Stomach (tissue), 9 donors: ENCODE measurements around the gene CEP41. TPM values are rescaled to one million over a fixed set of nuclear protein-coding genes. Genes with fewer than 3 reads are reported as not detected.

Experiments
- DNase-seq, 2 donors: peaks; one replicate each; pipeline versions ENCODE4 v3.0.0 to v3.0.0-alpha.2; 2013 to 2019
- H3K27ac ChIP-seq, 5 donors: fragments of 200-600 bp in 4 of 5; sonication (generic) in 4 of 5; one replicate each; pipeline ENCODE4 v1.5.1; 2013 to 2019; ENCODE audit warnings: mild to moderate bottlenecking in 1 of 5, moderate library complexity in 1 of 5
- H3K27me3 ChIP-seq, 3 donors: fragments of 200-600 bp; sonication (generic); one replicate each; pipeline ENCODE4 v1.5.1; 2017 to 2019; ENCODE audit warnings: mixed run types in 1 of 3
- H3K36me3 ChIP-seq, 4 donors: fragments of 200-600 bp; sonication (generic); 1 replicate in 3 of 4; 2 replicates in 1 of 4; pipeline ENCODE4 v1.5.1; 2016 to 2019
- H3K4me1 ChIP-seq, 4 donors: fragments of 200-600 bp; sonication (generic); one replicate each; pipeline ENCODE4 v1.5.1; 2016 to 2019
- H3K4me3 ChIP-seq, 4 donors: fragments of 200-600 bp; sonication (generic) in 3 of 4; one replicate each; pipeline ENCODE4 v1.5.1; 2016 to 2019; ENCODE audit warnings: mild to moderate bottlenecking in 1 of 4
- H3K9me3 ChIP-seq, 4 donors: fragments of 200-600 bp; sonication (generic); one replicate each; pipeline ENCODE4 v1.5.1; 2016 to 2019
- CTCF ChIP-seq, 7 experiments: fragments of 450-650 bp in 4 of 7; fragments of 200-600 bp in 3 of 7; sonication (generic) in 3 of 7; IDR thresholded peaks; one replicate each; pipeline ENCODE4 v1.5.1; 2016 to 2019; ENCODE audit warnings: antibody characterized with exemption in 7 of 7, control low read depth in 2 of 7, mild to moderate bottlenecking in 1 of 7
- EP300 ChIP-seq: sonication (generic); formaldehyde crosslinking; IDR thresholded peaks from one replicate; pipeline ENCODE4 v1.6.1; 2017; ENCODE audit warnings: antibody characterized with exemption
- POLR2A ChIP-seq, 4 donors: fragments of 450-650 bp; IDR thresholded peaks; one replicate each; pipeline ENCODE4 v1.6.1; 2016; ENCODE audit warnings: antibody characterized with exemption in 4 of 4, control low read depth in 2 of 4, mild to moderate bottlenecking in 1 of 4, moderate library complexity in 1 of 4
- POLR2AphosphoS5 ChIP-seq, 3 donors: sonication (generic); formaldehyde crosslinking; IDR thresholded peaks; one replicate each; pipeline ENCODE4 v1.6.1; 2016; ENCODE audit warnings: antibody characterized with exemption in 3 of 3
- WGBS, 5 donors: extraction: QIAGEN DNeasy Blood & Tissue Kit in 3 of 5; methylation state at CpG; one replicate each; pipeline versions ENCODE4 v1.1.5 to v1.1.7; 2013 to 2018; 5-methylcytosine and 5-hydroxymethylcytosine counted together
- intact Hi-C: fragments of 100-400 bp; cut with DNase I; formaldehyde crosslinking; loops from one replicate; pipeline ENCODE4 v1.15.1; 2023; ENCODE audit warnings: low total_unique reads
- polyA plus RNA-seq, 3 donors: library from polyadenylated mRNA; stranded (reverse); fragments of 200-250 nt; gene quantifications; one replicate each; pipeline ENCODE4 v1.2.3, GENCODE V29; 2013
- total RNA-seq, 5 donors: library from RNA; depleted of rRNA; stranded (reverse); fragments of >200 nt; gene quantifications; one replicate each; pipeline versions ENCODE4 v1.1.0 to v1.2.3, GENCODE V29; 2014 to 2016
- donor health status: healthy with polysubstance abuse.
- donor health status: Bipolar disorder and iron deficiency.
- donor health status: healthy.

CEP41 gene
- total and polyA plus RNA-seq, 8 donors: 0.58 to 6.2 (median 3.0) TPM

GRCh38 chr7:130418306-130418705 is 22.5 kb downstream of the CEP41 start:
- DNase-seq: no peak
- WGBS, 5 donors: 93 to 97% (median 96%) methylated on average over 7 of the region's 7 CpGs
- Histone ChIP-seq H3K36me3 (no peaks in the 10 kb centered on the region), H3K4me3 (no peak overlapping the region), H3K4me1 (peaks cover 0 to 20% (median 9%) of the 10 kb centered on the region in 4 donors), H3K9me3 (no peaks in the 10 kb centered on the region), H3K27ac (no peak overlapping the region), H3K27me3 (no peaks in the 10 kb centered on the region)
- intact Hi-C loops: no loop called here
- no peak for TF ChIP-seq POLR2A (IDR thresholded peaks at IDR 0.05)
- TF ChIP-seq CTCF (IDR thresholded peaks at IDR 0.05): no peak
- TF ChIP-seq POLR2AphosphoS5 (IDR thresholded peaks at IDR 0.05): no peak
- no peak for TF ChIP-seq EP300

GRCh38 chr7:130417213-130417612 is 23.6 kb downstream of the CEP41 start:
- Histone ChIP-seq H3K9me3 (no peaks in the 10 kb centered on the region), H3K27me3 (no peaks in the 10 kb centered on the region), H3K27ac (no peak overlapping the region), H3K4me3 (no peak overlapping the region), H3K36me3 (no peaks in the 10 kb centered on the region), H3K4me1 (peaks cover 0 to 17% (median 8%) of the 10 kb centered on the region in 4 donors)
- intact Hi-C loops: no loop called here
- TF ChIP-seq CTCF (IDR thresholded peaks at IDR 0.05) (no peak), POLR2A (IDR thresholded peaks at IDR 0.05) (no peak), EP300 (no peak), POLR2AphosphoS5 (IDR thresholded peaks at IDR 0.05) (no peak)
- 58 to 77% (median 63%) methylated on average over 5 of the region's 5 CpGs for WGBS, 5 donors
- no peak for DNase-seq

GRCh38 chr7:130415006-130415405 is 25.8 kb downstream of the CEP41 start:
- peaks cover 0 to 3% (median 0%) of the 10 kb centered on the region in 4 donors for H3K36me3 ChIP-seq
- DNase-seq: no peak
- no peak overlapping the region for H3K4me3 ChIP-seq
- intact Hi-C loops: no loop called here
- H3K27ac ChIP-seq: no peak overlapping the region
- TF ChIP-seq POLR2AphosphoS5 (IDR thresholded peaks at IDR 0.05) (no peak), POLR2A (IDR thresholded peaks at IDR 0.05) (no peak), CTCF (IDR thresholded peaks at IDR 0.05) (no peak), EP300 (no peak)
- no peaks in the 10 kb centered on the region for H3K4me1 ChIP-seq
- no peaks in the 10 kb centered on the region for H3K27me3 ChIP-seq
- no peaks in the 10 kb centered on the region for H3K9me3 ChIP-seq

GRCh38 chr7:130413201-130413600 is 27.6 kb downstream of the CEP41 start:
- H3K27me3 ChIP-seq: no peaks in the 10 kb centered on the region
- H3K9me3 ChIP-seq: no peaks in the 10 kb centered on the region
- H3K27ac ChIP-seq: no peak overlapping the region
- no peak for TF ChIP-seq CTCF (IDR thresholded peaks at IDR 0.05)
- no peak for TF ChIP-seq EP300
- no peak for TF ChIP-seq POLR2AphosphoS5 (IDR thresholded peaks at IDR 0.05)
- no peak for TF ChIP-seq POLR2A (IDR thresholded peaks at IDR 0.05)
- intact Hi-C loops: no loop called here
- 81 to 100% (median 98%) methylated on average over 4 of the region's 4 CpGs for WGBS, 5 donors
- no peak for DNase-seq
- peaks cover 0 to 6% (median 0%) of the 10 kb centered on the region in 4 donors for H3K4me1 ChIP-seq
- H3K36me3 ChIP-seq: peaks cover 0 to 3% (median 0%) of the 10 kb centered on the region in 4 donors
- H3K4me3 ChIP-seq: no peak overlapping the region
